ENCODE data around the gene SLC28A1.
"Not testable (repeated sequence)": the region's sequence is repeated elsewhere in the genome, so short reads cannot be mapped to it uniquely, and the experiment has no call there.

SLC28A1 gene

GRCh38 chr15:84973492-84974460 lies 89.3 kb downstream of the SLC28A1 start:
- no peak for DNase-seq

- no peak for DNase-seq
These were observed 91.4 kb downstream of the SLC28A1 start for GRCh38 chr15:84975871-84976351.

GRCh38 chr15:84976746-84977345 lies 92.4 kb downstream of the SLC28A1 start:
- no peak for DNase-seq

- no peak for DNase-seq
These were observed 95.2 kb downstream of the SLC28A1 start for GRCh38 chr15:84979651-84980050.

DNA sequence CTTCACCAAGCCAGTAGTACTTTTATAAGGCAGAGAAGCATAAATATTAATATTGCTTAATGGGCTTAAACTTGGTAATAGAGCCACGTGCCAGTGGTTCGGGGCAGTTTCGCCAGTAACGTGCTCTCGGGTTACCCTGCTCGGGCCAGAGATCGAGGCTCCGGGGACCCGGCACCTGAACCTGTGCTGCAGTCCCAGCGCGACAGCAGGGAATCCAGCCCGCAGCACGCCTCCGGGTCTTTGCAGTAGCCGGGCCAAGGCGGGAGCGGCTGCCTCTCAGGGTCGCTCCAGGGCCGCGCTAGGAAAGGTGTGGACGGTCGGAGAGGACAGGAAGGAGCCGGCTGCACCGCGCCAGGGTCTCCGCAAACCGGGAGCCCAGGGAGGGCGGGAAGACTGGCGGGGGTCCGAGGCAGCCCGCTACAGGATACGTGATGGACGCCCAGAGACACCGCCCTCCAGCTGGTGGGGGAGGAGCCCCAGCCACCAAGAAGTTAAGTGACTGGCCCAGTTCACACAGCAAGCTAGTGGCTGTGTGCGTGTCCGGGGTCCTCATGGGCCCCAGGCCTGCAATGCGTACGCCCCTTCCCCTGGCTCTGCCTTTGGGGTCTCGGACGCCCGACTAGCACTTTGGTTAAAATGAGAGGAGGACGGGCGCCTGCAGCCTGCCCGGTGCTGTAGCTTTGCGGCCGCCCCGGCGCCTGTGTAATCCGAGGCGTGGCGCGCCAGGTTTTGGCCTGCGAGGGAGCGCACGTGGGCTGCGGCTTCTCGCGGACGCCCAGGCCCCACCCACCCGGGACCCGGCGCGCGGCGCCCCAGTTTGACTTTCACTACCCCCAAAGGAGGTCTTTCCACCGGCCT lies 96.0 kb downstream of the SLC28A1 start:
- peak; percentile 90 for DNase-seq

DNA sequence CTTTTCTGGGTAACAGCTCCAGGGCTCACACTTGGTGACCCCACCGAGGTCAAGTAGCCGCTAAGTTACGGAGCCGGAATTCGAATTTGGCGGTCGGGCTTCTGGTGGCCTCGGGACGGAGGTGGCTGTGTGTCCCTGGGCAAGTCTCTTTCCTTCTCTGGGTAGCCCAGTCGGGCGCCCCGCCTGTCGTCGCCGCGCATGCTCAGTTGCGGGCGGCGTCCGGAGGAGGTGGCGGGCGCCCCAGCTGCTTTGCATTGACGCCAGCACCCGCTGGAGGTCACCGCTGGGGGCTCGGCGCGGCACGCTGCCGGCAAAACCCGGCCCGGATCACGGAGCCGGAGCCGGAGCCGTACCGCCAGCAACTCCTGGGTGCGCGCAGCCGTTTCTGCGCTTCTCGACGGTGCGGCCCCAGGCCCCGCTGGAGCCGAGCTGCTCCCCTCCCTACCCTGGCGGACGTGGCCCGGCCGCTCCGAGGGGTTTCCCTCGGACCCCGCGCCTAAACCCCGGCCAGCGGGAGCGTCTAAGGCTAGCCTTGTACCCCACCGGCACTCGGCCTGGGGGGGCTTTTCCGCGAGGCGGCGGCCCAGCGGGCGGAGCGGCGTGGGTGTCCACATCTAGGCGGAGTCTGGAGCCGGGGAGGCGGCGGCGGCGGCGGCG lies 96.7 kb downstream of the SLC28A1 start:
- peak; percentile 98 for DNase-seq

GRCh38 chr15:84981711-84982300 lies 97.3 kb downstream of the SLC28A1 start, which contains the start of gene PDE8A:
Gene PDE8A, plus strand, starts transcription at chr15:84981856. Its CDS starts 307 bp downstream, at chr15:84982163.
- DNase-seq = peak; percentile 54

GRCh38 chr15:84982301-84982920 lies 97.9 kb downstream of the SLC28A1 start:
- DNase-seq = no peak

DNA sequence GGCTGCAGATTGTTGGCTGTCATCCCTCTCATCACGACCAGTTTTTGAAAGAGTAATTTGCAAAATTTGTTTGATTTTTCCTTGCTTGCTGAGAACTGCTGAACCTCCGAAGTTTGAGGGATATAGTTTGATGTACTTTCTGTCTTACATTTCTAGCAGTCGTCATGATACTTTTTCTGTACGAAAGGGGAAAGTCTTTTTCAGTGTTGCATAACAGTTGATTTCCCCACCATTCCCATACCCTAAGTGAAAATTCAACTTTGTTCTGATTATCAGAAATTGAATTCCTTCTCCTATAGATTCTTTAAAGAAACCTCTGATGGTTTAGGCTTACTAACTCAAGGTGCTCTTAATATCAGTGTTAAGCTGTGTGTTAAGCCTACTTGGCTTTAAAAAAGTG lies 98.8 kb downstream of the SLC28A1 start:
- DNase-seq = no peak

GRCh38 chr15:84983711-84984110 lies 99.2 kb downstream of the SLC28A1 start:
- no peak for DNase-seq

DNA sequence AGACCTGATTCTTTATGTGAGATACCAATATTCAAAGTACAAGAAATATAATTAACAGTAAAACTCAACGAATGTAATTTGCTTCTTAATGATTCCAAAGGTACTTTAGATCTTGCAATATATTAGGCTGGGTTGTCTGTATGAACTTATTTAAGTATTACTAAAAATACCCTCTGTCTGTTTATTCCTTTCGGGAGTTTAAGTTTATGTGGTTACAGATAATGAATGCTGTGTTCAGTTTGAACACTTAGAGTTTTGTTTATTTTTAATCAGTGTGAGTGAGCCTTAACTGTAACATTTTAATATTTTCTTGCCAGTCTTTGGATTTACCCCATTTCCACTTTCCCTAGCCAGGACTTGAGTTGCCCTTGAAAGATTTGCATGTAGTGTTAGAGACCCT lies 100.7 kb downstream of the SLC28A1 start:
- DNase-seq = no peak

GRCh38 chr15:84987351-84987750 lies 102.9 kb downstream of the SLC28A1 start:
- not testable (repeated sequence) for DNase-seq

DNA sequence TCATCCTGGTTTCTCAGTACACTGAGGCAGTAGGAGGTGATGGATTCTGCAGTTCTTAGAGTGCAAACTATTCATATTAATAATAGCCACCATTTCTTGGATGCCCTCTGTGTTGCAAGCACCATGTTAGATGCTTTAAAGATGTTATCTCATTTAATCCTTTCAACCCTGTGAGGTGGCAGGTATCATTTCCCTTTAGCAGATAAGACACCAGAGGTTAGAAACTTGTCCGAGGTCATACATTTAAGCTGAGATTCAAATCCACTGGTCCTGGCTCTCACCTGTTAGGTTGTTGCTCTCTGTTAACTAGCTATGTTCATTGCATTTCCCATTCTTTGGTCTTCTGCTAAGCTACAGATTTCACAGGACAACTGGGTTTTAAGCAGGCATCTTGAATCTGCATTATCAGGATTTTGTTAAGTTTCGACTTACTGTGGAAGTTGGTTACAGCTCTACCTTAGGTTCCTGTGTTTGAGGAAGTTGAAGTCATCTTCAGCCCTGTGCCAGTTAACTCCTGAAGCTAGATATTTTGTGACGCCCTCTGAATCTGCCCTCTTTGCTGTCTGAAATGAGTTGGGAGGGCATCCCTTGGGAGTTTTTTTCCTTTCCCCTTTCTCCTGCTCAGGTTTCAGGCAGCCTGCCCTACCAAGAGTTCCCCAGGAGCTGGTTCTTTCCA lies 103.6 kb downstream of the SLC28A1 start:
- peak; percentile 33 for DNase-seq

- no peak for DNase-seq
These were observed 104.6 kb downstream of the SLC28A1 start for GRCh38 chr15:84988909-84989644.

GRCh38 chr15:84990507-84990906 lies 106.0 kb downstream of the SLC28A1 start:
- no peak for DNase-seq

DNA sequence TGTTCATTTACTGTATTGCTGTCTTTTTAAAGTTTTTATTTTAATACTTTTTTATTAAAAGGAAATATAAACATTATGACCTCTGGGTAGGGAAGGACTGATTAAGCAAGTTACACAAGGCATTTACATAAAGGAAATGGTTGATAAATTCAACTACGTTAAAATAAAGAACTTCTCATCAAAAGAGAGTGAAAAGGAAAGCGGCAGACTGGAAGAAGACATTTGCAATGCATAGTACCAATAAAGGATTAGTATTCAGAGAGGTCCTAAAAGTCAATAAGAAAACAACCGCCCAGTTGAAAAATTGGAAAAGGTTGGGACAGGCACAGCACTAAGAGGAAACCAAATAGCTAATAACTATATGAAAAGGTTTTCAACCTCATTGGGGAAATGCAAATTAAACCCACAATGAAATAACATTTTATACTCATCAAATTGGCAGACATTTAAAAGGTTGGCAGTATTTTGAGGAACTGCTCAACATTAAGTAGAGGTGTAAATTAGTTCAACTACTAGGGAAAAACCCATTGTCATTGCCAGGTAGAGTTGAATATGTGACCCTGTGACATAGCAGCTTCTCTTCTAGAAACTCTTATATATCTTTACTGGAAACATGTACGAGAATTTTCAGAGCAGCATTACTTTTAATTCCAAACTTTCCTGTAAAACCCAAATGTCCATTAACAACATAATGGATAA lies 106.7 kb downstream of the SLC28A1 start:
- DNase-seq = no peak

DNA sequence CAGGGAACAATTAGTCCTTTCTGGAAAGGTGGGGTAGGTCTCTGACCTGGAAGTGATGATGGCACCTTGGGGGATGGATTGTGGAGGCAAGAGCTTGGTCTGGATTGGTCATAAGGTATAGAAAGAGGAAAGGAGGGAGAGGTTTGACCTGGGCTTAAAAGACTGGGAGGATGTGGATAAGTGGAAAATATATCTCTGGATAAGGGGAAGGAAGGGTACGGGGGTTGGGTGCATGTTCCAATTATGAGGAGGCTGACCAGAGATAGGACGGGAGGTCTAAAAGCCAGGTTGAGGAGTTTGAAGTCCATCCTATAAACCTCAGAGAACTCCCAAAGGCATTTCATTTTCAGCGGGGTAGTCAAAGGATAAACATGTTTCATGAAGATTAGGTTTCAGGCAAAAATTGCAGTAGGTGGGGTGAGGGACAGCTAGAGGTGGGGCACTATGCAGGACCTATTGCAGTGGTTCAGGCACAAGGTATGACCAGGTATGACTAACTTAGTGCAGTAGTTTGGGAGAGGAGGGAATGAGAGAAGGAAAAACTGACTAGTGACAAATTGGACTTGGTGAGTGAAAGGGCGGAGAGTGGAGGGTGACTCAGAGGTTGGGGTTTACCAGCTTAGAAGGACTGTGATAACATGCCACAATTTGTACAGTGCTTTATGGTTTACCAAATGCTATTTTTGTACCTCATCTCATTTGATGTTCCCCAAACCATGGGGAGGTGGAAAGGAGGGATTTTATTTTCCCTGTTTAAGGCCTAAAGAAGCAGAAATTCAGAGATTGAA lies 107.9 kb downstream of the SLC28A1 start:
- DNase-seq = no peak

All from RPMI8226 (cell line).